Stimulated activated CD8-positive, alpha-beta memory T cell treated with anti-CD3 and anti-CD28 coated beads, Interleukin-15, amount 100 ng/mL, for 4 hours (primary cell): ENCODE measurements around the gene ZBTB47.

Experiments used
- DNase-seq, 2 donors: peaks; one replicate each; pipeline ENCODE4 v3.0.0-alpha.2; 2020; ENCODE audit warnings: low read depth in 2 of 2

ZBTB47 gene

DNA sequence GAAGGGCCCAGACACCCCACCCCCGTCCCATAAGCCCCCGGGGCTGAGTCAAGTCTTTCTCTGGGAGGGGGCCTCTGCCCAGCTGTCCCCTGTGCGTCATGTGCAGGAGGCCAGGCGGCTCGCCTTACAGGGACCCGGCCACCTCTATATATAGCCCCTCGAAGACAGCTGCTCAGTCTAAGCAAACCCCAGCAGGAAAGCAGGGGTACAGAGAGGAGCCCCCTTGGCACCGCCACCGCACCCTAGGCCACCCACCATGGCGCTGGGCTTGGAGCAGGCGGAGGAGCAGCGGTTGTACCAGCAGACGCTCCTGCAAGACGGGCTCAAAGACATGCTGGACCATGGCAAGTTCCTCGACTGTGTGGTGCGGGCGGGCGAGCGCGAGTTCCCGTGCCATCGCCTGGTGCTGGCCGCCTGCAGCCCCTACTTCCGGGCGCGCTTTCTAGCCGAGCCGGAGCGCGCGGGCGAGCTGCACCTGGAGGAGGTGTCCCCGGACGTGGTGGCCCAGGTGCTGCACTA is 31.9 kb downstream of the ZBTB47 start, which contains the start of gene KLHL40:
TSS of gene KLHL40 (plus strand) at position 175 of the 519 bp plus-strand sequence. CDS start at position 257, 82 bp downstream.
- DNase-seq: no peak

DNA sequence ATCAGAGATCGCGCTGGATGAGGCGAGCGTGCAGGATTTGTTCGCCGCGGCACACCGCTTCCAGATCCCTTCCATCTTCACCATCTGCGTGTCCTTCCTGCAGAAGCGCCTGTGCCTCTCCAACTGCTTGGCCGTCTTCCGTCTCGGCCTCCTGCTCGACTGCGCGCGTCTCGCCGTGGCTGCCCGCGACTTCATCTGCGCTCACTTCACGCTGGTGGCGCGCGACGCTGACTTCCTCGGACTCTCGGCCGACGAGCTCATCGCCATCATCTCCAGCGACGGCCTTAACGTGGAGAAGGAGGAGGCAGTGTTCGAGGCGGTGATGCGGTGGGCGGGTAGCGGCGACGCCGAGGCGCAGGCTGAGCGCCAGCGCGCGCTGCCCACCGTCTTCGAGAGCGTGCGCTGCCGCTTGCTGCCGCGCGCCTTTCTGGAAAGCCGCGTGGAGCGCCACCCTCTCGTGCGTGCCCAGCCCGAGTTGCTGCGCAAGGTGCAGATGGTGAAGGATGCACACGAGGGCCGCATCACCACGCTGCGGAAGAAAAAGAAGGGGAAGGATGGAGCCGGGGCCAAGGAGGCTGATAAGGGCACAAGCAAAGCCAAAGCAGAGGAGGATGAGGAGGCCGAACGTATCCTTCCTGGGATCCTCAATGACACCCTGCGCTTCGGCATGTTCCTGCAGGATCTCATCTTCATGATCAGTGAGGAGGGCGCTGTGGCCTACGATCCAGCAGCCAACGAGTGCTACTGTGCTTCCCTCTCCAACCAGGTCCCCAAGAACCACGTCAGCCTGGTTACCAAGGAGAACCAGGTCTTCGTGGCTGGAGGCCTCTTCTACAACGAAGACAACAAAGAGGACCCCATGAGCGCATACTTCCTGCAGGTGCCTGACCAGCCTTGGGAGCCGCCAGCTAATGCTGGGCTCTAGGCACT is 32.7 kb downstream of the ZBTB47 start:
- DNase-seq: no peak

DNA sequence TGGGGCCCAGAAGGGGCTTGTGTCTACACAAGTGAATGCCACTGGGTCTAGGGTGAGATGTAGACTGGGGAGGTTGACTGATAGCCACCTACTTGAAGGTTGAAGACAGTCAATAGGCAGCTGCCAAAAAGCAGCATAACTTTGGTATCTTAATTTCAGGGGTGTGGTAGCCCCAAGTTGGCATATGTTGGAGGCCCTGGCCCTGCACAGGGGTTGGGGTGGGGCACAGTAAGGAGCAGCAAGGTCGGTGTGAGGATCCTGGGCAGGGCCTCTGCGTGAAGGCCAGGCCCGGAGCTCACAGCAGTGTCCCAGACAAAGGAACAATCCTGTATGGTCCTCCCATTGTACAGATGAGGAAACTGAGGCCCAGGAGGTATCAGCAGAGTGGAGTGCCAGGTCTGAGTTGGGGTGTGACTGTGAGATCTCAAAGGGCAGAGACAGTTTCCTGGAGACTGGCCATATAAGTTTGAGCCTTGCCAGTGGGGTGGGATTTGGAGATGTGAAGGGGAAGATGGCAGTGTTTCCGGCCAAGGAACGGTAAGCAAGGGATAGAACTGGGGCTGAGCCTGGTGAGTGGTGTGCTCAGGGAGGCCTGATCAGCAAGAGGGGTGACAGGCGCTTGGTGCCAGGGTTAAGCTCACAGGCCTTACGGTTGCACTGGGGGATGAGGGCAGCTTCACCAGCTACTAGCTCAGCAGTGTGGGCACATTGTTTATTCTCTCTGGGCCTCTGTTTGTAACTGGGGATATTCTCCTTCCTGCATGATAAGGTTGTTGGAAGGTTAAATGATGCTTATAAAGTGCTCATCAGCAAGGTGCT is 33.5 kb downstream of the ZBTB47 start:
- no peak for DNase-seq

DNA sequence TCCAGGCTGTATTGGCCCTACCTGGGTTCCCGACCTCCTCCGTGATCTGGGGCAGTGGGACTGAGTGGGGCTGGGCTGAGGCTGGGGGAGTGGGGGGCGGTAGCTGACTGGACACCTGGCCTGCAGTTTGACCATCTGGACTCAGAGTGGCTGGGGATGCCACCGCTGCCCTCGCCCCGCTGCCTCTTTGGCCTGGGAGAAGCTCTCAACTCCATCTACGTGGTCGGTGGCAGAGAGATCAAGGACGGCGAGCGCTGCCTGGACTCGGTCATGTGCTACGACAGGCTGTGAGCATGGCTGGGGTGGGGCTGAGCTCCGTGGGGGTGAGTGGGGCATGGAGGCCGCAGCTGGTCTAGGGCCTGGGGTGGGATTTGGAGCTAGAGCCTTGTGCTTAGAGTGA is 34.5 kb downstream of the ZBTB47 start:
- no peak for DNase-seq

DNA sequence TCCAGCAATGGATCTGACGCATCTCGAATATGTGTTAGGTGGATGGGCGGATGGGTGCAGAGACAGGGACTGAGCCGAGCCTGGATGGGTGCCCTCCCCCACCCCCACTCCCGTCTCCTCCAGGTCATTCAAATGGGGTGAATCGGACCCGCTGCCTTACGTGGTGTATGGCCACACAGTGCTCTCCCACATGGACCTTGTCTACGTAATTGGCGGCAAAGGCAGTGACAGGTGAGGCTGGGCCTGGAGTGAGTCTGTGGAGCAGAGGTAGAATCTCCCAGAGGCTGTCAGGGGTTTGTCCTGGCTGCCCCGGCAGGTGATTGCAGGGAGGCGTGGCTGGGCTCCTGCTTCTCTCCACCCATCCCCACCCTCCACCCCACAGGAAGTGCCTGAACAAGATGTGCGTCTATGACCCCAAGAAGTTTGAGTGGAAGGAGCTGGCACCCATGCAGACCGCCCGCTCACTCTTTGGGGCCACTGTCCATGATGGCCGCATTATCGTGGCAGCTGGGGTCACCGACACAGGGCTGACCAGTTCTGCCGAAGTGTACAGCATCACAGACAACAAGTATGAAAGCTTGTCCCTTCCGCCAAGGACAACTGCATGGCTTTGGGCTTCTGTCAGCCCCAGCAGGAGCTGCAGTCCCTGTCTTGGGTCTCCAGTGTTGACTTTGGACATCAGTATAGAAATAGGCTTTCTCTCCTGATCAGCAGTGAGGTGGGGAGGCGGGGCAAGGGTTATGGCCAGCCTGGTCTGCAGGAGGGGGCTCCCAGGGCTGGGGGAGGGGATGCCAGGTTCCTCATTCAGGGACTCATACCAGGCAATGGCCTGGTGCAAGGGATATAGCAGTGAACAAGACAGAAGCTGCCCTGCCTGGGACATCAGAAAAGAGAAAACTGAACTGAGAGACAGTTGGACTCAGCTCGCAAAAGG is 35.3 kb downstream of the ZBTB47 start:
- no peak for DNase-seq

DNA sequence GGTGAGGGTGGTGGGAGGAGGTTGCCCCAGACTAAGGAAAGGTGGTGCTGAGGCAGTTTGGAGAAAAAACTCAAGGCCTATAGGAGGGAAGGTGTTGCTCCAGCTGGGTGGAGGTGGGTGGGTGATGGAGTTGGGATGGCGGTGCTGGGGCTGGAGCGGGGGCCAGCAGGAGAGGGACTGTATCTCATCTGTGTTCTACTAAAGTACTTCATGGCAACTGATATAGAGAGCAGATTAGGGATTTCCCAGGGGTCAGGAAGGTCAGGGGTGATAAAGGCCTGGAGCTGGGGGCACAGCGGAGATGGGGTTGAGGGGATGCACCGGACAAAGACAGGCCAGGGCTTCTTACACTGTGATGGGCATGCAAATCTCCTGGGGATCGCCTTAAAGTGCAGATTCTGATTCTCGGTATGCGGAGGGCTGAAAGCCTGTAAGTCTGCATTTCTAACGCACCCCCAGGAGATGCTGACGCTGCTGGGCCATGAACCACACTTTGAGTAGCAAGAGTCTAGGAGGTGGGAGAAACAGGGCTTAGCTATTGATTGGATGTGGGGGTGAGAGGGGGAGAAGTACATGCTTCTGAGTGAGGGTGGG is 36.0 kb downstream of the ZBTB47 start:
- no peak for DNase-seq

DNA sequence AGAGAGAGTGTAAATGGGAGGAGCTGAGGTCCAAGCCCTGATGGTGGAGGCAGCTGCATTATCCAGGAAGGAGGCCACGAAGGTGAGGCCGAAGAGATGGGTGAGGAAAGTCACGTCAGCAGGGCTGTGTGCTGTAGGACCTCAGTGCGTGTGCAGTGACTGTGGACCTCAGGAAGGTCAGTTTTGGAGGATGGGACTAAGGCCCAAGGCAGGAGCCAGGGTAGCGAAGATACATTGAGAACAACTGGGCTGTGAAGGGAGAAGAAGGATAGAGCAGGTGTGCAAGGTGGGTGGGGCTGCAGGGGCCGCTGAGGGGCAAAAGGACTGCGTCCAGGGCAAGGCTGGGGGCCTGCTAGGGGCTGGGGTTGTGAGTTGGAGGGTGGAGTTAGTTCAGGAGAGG is 36.7 kb downstream of the ZBTB47 start:
- DNase-seq: no peak

DNA sequence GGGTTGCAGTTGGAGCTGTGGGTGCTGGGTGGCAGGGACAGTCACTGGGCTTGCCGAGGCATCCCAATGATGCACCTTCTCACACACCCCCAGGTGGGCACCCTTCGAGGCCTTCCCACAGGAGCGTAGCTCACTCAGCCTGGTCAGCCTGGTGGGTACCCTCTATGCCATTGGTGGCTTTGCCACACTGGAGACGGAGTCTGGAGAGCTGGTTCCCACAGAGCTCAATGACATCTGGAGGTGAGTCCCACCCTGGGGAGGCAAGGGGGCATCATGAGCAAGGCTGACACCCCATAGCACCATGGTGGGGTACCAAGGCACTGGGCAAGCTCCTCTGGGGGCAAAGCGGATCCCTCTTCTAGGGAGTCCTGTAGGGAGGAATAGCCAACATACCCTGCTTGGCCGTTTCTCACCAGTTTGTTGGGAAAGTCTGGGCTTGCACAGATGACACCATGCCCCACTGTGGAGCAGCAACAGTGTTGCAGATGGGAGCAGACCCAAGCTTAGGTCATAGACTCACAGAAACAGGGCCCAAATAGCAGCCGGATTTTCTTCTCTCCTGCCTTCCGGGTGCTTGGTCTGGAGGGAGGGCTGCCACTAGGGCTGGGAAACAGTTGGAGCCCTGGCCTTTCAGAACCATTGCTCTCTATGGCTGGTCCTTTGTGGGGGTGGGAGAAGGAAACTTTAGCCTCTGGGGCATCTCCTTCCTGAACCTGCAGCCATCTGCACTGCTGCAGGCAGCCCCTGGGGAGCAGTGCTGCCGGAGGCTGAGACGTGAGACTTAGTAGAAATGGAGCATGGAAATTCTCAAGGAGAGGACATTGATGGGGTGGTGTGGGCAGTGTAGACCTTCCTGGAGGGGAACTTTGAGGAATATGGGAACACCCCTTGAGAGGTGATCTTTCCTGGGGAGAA is 37.5 kb downstream of the ZBTB47 start:
- no peak for DNase-seq

DNA sequence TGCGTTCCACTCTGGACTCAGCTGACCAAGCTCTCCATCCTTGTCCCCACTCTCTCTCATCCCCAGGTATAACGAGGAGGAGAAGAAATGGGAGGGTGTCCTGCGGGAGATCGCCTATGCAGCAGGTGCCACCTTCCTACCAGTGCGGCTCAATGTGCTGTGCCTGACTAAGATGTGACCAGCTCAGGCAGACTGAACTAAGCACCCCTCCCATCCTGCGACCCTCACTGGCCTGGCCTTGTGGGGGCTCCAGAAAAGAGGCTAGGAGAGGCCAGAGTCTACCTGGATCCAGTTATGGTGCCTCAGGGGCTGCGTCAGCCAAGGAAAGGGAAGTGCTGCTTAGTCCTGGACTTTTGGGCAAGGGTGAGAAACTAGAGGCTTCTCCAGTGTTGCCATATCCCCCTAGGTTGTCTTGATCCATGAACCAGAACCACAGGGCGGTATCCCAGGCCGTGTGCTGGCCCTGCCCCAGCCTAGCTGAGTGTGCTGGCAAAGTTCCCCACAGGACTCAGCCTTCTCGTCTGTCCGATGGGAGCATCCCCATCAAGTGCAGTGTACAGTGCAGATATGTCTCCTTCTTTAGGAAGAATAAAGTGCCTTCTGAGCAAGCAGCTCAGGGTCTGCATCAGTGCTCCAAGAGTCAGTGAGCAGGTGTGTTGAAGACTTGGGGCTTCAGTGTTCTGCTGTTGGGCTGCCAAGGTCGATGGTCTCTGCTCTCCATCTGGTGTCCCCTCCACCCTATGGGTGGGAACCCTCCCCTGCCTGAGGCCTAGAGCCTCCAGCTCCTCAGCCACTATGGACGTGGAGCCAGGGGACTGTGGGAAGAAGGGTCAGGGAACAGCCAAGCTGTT is 38.5 kb downstream of the ZBTB47 start:
- DNase-seq: no peak

DNA sequence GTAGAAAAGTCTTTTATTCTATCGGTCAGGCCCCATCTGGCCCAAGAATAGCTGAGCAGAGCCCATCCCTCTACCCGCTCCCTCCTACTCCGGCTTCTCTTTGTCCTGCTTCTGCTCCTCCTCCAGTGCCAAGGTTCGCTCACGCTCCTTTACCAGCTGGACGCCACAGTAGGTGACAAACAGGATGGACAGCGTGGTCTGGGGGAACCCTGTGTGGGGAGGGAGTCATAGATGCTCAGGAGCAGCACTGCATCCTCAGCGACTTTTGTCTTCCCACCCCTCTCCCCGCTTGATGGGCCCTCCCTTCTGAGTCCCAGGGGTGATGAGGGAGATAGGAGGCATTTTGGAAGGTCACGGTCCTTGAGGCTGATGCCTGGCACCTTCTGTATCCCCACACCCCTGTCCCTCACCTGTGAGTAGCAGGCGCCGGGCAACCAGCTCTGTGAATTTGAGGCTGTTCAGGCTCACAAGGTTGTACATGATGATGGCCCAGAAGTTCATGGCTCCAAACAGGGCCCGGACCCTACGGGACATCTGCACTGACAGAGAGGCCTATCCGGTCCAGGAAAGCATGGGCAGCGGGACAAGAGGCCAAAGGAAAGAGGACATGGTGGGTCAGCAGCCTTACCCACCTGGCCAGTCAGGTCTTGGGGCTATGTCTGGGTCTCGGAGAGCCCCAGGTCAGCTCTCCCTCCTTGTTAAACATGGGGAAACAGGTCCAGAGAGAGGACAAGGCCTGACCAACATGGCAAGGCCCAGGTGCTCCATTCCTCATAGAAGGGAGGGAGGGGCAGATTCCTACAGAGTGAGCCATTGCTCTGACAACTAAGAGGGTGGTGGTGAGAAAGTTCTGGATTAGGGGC is 39.4 kb downstream of the ZBTB47 start:
- no peak for DNase-seq

DNA sequence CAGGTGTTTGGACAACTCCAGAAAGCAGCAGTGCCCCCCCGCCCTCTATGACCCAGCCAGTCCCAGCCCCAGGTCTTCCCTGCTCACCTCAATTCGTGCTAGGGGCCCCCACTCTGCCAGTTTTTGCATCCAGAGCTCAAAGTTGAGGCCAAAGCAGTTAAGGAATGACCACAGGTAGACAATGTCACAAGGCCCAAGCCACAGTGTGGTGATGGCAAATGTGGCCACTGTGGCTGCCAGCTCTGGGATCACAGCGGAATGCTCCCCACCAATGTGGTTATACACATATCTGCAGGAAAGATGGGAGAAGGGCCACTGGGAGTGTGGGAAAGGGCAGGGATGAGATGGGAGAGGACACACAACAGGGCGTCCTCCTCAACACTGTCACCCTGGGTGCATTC is 40.0 kb downstream of the ZBTB47 start:
- no peak for DNase-seq

DNA sequence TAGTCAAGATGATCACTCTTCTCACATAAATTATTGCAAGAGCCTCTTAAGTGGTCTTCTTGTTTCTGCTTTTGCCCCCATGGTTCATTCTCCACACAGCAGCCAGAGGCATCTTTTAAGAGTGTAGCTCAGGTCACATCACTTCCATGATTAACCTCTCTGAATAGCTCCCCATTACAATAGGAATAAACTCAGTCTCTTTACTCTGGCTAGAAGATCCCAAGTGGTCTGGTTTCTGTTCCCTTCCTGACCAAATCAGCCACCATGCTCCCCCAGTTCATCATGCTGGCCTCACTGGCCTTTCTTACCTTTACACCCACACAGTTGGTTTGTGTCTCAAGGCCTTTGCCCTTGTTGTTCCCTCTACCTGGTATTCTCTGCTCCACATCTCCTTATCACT is 40.9 kb downstream of the ZBTB47 start:
- no peak for DNase-seq

DNA sequence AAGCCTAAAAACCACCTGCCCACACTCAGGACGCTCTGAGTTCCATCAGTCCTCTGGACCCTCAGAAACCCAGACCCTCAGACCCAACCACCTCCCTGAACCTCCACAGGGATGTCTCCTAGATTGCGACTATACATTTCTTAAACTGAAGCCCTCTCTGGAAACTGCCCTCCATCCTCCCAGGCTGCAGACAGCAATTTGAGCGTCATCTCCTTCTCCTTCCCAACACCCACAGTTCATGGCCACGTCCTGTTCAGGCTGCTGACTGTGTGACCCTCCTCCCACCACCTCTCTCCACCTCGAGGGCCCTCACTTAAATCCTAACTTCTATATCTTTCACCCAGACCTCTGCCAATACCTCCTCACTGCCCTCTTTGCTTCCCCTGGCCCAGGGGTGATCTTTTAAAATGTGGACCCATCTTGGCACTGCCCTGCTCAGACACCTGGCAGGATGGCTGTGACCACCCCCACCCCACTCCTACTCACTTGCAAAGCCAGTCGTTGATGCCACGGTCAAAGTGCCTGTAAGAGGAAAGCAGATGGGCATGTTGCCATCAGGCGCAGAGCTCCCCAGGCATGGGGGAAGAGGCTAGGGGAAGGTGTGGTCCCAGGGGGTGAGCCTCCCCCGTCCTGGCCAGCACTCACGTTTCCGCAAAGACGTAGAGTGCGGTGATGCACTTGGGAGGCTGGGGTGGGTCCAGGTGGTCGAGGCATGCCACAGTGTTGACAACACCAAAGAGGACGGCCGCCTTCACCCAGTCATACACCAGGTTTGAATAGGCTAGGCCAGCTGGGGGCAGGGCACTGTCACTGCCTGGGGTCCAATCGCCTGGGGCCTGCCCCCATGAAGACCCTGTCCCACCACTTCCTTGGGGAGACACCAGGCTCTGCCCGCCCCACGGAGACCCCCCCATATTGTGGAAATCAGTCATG is 43.1 kb downstream of the ZBTB47 start:
- no peak for DNase-seq

DNA sequence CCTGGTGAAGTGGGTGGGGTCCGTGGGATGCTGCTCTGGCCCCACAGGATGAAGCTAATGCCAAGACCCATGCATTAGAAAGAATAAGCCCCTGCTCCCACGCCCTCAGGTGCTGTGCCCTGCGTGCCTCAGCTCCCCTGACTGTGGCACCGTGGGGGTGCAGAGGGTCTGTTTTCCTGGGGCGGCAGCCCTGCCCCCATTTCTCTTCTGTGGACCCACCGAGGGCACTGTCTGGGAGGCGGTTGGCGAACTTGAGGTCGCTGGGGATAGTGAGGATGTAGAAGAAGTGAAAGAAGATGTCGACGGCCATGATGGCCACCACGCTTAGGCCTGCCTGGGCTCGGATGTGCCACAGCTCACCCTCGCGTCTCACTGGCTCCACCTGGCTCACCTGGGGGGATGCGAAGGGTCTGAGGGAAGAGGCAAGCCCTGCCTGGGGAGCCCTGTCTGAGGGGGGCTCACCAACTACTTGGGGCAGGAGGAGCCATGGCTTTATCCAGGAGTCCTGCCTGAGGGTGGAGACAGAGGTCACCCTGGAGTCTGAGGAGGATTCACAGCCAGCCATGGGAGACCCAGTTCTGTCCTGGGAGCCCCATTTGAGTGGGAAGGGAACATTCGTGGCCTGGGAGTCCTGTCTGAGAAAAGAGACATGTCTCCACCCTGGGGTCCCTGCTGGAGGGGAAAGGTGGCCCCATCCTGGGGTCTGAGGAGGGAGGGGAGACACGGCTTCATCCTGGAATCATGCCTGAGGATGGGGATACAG is 44.0 kb downstream of the ZBTB47 start:
- DNase-seq: no peak

DNA sequence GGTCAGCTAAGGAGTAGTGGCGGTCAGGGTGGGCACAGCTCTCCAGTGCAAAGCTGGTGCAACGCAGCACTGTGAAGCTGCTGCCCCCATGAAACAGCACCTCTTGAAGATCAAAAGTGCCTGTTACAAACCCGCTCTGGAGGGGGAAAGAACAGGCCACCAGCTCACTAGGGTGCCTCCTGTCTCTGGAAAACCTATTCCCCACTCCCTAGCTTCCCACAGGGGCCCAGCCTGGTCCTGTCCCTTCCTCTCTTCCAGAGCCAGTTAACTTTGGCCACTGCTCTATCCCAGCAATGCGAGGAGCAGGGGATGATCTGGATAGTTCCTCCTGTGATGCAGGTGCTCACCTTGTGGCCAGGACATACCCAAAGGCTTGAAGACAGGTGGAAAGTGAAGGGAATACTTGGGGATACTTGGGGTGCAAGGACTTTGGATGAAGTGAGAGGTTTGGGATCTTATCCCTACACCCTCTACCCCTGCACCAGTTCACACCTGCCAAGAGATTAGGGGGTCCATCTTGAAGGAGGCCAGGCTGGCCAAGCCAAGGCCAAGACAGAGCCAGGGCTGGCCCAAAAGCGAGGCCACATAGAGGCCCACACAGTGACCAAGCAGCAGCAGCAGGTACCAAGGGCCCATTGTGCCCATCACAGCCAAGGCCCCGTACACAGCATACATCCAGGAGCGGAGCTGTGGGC is 44.9 kb downstream of the ZBTB47 start:
- no peak for DNase-seq

DNA sequence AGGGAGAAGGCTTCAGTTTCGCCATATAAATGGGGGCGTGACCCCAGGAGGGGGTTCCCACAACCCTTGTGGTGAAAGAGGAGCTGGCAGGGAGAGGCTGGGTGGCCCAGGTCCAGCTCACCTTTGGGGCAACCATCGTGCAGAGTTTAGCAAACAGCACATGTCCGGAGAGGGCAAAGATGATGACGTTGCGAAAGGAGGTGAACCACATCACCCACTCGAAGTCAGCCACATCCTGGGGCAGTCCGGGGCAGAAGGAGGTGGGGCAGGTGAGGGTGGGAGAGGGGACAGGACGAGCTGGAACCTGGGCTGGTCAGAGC is 45.4 kb downstream of the ZBTB47 start:
- no peak for DNase-seq
